RPMI8226 (cell line): Measurements from ENCODE around the gene PAQR9.

Experiments
- DNase-seq: peaks from one replicate; pipeline ENCODE4 v3.0.0-alpha.2; 2015

PAQR9 gene

DNA sequence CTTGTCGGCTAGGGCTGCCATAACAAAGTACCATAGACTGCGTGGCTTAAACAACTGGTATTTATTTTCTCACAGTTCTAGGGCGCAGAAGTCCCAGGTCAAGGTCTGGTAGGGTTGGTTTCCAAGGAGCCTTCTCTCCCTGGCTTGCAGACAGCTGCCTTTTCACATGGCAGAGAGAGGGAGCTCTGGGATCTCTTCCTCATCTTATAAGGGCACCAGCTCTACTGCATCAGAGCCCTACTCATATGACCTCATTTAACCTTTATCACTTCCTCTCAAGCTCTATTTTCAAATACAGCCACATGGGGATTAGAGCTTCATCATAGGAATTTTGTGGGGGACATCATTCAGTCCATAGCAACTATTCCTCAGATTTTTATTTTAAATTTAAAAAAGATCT is 17.6 kb upstream of the PAQR9 start:
- DNase-seq, result no peak

DNA sequence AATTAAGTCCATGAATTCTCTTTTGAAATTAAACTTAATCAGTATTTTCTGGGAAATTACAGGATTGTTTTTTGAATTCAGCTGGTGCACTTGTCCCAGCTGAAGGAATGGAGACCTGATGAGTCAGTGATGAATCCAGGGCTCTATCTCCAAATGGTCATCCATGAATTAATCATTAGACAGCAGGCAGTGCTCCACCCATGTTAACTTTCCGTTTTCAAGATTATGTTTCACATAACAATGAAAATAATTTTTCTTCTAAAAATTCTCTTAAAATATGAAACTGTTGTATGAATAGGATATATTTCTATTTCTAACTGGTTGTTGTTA is 13.9 kb upstream of the PAQR9 start:
- no peak for DNase-seq

DNA sequence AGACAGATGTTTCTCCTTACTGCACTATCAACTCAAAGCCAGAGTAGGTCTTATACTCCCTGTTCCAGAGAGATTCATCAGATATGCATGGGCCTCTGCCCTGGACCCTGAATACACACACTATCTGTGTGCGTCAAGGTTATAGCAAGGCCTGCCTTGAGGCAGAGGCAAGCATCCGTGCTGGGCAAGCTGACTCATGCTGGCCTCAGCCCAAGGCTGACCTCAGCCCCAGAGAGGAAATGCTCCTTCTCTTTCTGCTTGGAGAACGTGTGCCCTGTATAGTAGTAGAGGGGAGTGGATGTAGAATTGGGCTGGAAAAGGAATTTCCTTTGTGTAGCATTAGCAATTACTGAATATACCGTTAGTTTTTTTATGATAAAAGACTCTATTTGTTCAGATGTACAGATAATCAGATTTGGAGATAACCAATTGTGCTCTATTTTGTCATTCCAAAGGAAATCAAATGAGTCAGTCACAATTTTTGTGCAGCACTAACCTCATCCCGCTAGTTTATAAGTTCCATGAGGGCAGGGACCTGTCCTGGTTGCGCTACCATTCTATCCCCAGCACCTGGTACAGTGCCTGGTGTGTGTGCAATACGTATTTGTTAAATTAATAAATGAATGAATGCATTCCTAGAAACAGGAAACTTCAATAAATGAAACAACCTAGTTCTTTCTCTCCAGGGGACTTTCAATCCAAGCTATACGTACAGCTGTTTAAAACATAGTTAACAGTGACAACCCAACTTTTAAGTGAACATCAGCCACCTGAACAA is 13.3 kb upstream of the PAQR9 start:
- DNase-seq, result peak; percentile 45

DNA sequence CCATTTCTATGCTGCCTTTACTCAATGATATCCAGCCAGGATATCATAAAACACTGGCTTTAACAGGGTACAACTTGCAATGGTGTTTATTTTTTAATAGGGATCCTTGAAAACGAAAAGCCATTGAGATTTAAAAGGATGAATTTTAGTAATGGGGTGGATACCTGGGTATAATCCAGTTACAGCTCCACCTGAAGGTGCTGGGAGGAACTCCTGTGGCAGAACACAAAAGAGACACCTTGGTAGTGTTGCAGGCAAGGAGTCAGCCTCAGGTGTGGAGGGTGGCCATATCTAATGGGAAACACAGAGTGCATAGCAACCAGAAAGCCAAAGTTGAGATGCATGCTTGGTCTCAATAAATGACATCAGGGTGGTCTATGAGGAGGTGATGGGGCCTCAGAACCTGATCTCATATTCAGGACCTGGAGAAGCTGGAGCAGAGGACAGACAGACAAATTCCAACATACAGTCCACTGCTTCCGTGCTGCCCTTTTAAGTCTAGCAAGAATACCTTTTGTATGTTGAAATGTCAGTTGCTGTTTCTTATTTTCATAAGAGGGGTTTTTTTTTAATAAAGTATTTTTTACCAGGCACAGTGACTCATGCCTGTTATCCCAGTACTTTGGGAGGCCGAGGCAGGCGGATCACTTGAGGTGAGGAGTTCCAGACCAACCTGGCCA is 12.0 kb upstream of the PAQR9 start:
- DNase-seq, result peak; percentile 11

DNA sequence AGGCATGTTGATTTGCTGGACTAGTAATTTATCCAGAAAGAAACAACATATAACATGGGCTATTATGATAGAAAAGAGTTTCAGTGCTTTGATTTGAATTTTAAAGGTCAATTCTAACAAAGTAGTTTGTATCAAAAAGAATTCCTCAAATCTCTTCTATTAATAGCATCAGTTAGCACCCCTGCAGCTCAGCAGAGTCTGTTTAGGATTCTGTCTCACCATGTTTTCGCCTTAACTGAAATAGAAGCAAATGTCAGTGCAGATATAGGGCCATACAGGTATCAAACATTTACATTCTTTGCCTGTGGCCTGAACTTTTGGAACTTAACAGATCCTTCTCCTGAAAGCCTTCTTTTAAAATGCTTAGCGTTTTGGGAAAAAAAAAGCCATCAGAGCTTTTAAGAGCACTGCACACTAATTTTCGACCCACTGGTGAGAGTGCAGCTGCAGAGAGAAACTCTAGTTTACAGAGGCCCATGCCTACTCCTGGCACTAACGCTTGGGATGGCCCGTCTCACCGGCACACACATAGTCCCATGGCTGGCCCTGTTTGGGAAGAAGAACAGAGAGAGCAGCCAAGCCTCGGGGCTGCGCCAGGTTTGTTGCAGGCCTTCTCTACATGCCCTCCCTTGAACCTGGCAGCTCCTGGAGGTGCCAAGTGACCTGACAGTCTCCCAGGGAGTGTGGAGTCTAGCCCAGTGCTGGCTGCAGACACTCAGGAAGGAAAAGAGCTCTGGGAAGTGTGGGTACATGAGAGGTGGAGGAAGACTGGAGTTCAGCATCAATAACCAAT is 9.9 kb upstream of the PAQR9 start:
- DNase-seq, result no peak

DNA sequence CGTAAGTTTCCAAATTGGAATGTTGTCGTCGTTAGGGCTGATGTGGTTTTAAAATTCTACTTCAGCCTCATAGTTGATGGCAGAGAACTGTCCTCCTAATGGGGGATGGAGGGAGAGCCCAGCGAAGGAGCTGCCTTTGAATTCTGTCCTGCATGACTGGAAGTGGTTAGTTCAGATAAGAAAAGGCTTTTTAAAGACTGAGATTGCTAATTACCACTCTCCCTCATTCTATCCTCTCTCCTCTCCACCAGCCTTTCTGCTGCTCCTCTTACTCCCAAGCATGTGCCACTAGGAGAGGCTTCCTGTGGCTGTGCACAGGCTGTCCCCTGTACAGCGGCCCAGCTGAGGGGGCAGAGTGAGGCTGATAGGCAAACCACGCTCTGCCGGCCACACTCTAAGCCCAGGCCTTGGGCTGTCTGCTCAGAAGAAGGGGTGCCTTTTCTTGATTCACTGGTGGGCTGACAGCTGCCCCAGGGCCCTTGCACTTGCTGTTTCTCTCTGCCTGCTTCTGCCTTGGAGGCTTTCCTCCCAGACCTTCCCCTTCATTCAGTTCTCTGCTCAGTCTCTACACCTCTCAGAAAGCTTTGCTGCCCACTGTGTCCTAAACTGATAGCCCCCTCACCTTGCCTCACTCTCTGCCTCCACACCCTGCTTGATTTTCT is 8.7 kb upstream of the PAQR9 start:
- DNase-seq, result no peak

DNA sequence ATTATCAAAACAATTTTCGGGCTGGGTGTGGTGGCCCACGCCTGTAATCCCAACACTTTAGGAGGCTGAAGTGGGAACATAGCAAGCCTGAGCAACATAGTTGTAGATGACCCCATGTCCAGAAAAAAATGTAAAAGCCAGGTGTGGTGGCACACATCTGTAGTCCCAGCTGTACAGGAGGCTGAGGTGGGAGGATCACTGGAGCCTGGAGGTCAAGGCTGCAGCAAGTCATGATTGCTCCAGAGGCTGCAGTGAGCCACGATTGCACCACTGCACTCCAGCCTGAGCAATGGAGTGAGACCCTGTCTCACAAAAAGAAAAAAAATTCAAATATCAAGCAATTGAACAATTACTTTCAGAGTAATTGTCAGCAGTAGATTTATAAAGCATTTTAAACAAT is 8.0 kb upstream of the PAQR9 start:
- no peak for DNase-seq

DNA sequence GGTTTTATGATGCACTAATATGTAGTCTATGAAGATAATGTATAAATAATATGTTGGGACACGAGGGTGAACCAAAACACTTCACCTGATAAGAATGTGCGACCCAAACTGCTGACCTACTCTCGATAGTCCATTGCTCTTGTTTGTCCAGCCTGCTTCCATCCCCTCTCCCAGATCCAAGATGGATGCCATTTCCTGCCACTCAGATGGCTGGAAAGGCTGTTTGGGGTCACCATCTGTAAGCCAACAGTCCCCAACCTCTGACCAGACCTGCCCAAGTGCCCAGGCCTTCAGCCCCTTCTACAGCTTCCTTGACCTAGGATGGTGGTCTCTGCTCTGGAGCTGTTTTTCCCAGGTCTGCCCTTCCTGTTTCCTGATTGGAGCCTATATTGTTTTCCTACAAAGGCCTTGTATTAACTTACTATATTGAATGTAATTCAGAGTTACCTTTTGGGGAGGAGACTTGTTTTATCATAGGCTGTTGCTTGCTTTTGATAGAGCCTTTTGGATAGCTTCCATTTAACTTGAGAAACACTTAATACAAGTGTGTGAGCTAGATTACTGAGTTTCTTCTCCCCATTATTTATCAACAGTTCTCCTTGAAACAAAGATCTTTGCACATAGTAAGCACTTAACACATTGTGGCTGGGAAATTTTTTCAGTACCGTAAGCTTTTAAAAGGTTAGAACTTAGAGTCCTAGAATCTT is 5.0 kb upstream of the PAQR9 start:
- no peak for DNase-seq

DNA sequence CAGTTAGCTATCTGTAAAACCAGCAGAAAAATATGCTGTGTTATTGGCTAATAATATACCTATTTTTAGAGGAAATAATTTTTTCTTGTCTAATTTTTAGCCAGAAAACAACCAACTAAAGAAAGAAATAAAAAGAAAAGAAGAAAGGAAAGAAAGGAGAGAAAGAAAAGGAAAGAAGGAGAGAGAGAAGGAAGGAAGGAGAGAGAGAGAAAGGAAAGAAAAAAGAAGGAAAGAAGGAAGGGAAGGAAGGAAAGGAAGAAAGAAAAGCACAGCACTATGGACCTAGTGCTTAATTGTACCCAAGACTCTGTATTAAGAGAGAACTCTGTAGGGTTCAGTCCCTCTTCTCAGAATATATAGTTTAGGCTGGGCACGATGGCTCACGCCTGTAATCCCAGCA is 3.3 kb upstream of the PAQR9 start:
- no peak for DNase-seq

DNA sequence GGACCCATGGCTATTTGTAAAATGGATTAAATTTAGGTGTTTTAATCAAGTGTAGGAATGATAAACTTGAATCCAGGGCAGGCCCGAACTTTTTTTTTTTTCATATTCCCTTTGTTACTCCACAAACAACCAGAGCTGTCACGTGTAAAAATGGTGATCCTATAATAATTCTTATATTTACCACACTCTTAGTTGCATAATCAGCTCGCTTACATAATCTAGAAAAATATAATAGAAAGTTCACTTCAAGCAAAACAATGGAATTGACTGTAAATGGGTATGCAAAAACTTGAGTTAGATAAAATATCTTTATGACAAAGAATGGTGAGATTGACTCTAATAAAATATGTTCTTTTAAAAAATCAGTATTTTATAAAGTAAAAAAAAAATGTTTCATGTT is 2.1 kb upstream of the PAQR9 start:
- DNase-seq, result no peak

DNA sequence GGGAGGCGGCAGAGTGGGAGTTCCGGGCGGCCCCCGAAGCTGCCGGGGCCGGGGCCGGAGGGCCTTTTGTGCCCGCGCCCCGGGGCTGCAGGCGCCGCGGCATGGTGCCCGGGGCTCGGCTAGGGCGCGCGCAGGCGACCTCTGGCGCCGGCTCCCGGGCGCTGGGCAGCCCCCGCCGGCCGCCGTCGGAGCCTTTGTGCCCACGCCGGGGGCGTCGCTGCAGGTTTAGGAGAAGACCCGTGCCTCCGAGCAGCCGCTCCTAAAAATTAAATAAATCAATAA is 299 bp downstream of the PAQR9 start:
- no peak for DNase-seq

DNA sequence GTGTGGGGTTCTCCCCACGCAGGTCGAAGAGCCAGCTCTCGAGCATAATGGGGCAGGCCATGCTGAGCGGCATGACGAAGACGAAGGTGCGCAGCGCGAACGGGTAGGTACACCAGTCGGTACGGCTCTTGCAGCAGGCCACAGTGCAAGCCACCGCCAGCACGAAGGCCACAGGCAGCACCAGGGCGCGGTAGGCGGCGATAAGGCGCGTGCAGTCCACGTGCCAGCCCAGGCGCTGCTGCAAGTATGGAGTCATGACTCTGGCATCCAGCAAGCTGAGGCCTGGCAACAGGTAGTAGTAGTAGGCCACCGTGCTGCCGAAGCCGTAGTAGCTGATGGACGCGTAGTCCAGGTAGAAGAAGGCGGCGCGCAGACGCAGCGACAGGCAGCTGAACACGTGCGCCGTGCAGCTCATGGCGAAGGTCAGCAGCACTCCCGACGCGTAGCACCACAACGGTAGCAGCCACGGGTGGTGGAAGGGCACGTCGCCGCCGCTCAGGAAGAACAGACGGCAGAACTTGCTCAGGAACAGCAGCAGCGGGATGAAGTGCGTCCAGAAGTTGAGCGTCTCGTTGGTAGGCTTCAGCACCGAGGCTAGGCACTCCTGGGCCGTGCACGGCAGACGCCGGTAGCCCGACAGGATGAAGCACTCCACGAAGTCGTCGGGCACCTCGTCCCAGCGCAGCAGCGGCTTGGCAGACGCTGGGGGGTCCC is 797 bp downstream of the PAQR9 start:
- no peak for DNase-seq

DNA sequence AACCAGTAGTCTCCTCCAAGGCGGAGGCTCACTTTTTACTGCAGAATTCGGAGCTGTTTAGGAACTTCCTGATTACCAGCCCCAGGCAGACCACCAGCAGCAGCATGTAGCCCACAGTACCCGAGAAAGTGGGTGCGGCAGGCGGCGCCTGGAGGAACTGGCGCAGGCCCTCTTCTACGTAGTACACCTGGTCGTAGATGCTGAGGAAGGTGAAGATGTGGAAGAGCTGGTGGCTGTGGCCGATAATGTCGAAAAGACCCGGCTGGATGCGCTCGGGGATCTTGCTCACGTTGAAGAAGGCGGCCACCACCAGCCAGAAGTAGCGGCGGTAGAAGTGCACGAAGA is 1.3 kb downstream of the PAQR9 start:
- DNase-seq, result no peak

DNA sequence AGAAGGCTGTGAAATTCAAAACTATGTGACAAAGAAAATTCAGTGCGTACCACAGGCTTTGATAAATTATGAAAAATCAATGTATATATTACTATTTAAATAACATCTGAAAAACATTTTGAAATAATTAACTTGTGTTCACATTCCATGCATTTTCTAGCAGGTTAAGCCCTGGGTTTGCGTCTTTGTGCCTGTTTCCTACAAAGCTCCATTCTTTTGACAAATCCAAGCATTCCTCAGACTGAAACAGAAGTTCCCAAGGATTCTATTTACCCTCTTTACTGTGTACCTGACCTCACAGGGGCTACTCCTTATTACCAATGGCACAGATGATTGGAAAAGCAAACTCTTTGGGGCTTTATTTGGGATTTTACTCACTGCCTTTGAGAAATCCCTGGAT is 1.9 kb downstream of the PAQR9 start:
- DNase-seq, result no peak

DNA sequence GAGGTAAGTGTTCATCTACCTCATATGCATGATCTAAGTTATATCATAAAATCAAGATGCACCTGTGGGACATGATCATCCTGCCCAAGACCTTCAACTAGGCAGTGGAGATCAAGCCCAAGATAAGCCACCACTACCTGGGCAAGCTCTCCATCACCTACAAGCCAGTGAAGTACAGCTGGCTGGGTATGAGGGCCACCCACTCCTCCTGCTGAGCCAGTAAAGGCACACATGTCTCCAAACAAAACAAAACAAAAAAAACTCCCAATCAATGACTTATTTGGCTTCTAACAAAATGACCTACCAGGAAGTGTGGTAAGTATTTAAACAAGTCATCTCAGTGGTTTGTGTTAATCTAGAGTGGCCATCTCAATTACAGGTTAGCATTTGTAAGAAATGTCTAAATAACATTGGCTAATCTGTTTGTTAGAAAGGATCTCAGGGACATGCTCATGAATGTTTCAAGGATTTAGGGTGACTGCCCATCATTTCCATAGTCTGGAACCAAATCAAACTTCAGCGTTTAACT is 3.1 kb downstream of the PAQR9 start:
- DNase-seq, result no peak

DNA sequence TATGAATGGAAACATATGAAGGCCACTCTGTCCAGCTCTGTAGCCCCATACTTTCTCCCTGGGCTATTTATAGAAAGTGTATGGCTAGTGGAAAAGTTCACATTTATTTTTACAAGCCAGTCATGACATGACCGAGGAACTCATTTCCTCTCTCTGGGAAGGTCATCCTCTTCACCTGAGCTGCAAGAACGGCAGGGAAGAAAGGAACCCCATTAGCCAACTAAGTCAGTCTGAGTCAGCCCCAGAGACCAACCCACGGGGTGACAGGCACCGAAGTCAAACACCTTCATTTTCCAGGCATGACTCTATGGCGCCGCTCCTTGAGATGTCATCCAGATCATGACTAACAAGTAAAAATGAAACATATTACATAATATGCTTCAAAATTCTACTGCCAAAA is 4.8 kb downstream of the PAQR9 start:
- peak; percentile 15 for DNase-seq

DNA sequence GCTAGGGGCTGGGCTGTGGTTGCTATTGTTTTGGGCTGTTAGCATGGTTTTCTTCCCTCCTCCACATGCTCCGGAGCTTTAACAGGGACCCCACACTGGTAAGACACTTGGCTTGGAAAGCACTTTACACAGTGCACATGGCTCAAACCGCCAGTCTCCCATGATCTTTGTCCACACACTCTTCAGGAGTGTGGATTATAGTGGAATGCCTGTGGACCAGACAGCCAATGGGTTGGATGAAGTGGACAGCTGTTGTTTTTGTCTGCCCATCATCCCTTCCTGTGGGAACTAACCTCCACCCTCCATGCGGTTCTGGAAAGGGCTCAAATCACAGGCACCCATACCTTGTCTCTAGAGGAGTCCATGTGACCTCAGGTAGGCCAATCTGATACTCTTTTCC is 10.0 kb downstream of the PAQR9 start:
- no peak for DNase-seq

DNA sequence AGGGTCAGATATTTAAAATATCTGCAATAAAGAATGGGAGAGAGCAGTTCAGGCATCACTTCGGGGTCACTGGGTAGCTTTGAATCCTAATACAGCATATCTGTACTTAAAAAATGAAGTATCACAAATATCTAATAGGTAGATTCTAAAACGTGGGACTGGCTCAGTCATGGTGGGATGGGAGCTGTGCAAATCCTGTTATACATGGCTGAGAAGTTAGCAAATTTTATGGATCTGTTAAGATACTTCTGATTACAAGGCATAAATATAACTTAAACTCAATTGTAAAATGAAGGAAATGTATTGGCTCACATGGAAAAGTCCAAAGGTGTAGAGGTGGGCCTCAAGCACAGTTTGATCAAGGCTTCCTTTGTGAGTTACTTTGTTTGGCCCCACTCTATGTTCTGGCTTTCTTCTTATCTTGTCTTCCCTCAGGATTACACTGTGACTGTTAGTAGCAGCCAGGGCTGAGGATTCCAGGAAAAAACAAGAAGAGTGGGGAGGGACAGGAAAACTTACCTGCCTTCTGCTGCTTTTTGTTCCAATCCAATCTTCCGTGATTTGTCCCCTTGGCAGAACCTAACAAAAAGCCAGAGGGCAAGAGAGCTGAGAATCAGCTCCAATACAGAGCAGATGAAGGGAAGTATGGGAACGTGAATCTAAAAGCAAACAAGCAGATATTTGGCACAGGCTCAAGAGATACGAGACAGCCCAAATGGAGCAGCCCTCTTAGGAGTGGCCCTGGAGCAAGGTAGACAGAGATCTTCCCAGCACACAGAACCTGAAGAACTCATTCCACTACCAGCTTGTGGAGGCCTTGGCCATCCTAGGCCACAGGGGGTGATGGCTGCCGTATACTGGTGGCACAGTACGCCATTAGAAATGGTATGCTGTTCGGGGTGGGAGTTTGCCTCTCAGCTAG is 10.9 kb downstream of the PAQR9 start:
- no peak for DNase-seq

DNA sequence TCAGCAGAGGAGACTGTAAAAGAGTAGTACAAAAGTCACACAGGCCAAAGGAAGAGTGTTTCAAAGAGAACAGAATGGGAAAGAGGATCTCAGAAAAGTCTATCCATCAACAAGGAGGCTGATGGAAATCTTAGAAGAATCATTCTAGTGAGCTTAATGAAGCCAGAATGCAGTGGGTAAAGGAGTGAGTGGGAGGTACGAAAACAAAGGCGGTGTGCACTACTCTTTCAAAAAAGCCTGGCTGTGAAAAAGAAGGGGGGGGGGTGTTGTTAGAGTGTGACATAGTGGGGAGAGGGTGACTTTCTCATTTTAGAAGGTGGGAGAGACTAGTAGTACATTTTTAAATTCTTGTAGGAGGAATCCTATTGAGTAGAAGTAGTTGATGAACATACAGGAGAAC is 11.7 kb downstream of the PAQR9 start:
- DNase-seq, result no peak

DNA sequence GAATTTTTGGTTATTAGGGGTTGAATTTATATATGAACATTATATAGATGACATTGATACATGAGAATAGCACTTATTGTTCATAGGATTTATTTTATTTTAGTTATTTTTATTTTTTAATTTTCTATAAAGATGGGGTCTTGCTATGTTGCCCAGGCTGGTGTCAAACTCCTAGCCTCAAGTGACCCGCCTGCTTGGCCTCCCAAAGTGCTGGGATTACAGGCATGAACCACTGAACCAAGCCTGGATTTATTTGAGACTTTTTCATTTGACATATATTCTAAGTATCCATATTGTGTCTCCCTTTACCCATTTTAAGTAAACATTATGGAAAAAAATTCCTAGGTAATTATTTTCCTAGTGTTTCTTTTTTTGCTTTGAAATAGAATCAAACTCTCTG is 12.5 kb downstream of the PAQR9 start:
- DNase-seq, result no peak
